GM12874 (cell line): ENCODE measurements around the gene PITRM1.

Experiments
- CTCF ChIP-seq: IDR thresholded peaks from 2 replicates; pipeline ENCODE4 v1.5.1; 2011; ENCODE audit warnings: low read depth, mild to moderate bottlenecking, control low read depth, low read length, moderate library complexity; ENCODE audit not compliant: insufficient read depth

The PITRM1 gene

GRCh38 chr10:3180355-3181025 is 7.9 kb upstream of the PITRM1 start:
- TF ChIP-seq CTCF = no peak

GRCh38 chr10:3179174-3179573 is 6.6 kb upstream of the PITRM1 start:
- no peak for TF ChIP-seq CTCF

- TF ChIP-seq CTCF = no peak
Observed at GRCh38 chr10:3178042-3178441, 5.5 kb upstream of the PITRM1 start.

- no peak for TF ChIP-seq CTCF
Observed at GRCh38 chr10:3173171-3173878, 743 bp upstream of the PITRM1 start.

GRCh38 chr10:3172081-3172445 is 519 bp downstream of the PITRM1 start:
- no peak for TF ChIP-seq CTCF

GRCh38 chr10:3169673-3170072 is 2.9 kb downstream of the PITRM1 start:
- TF ChIP-seq CTCF = no peak

GRCh38 chr10:3169271-3169670 is 3.3 kb downstream of the PITRM1 start:
- no peak for TF ChIP-seq CTCF
